H1 (cell line): ENCODE results near the gene APOA4. TPM values are rescaled to one million over a fixed set of nuclear protein-coding genes. Genes with fewer than 3 reads are reported as not detected.

ENCODE experiments used
- CTCF ChIP-seq, 3 experiments: IDR thresholded peaks; 1 replicate in 2 of 3; 2 replicates in 1 of 3; pipeline versions ENCODE4 v1.5.1 to v1.6.1; 2011; ENCODE audit warnings: low read length in 3 of 3, mild to moderate bottlenecking in 3 of 3, inconsistent platforms in 2 of 3, low read depth in 1 of 3, moderate library complexity in 1 of 3; ENCODE audit not compliant: insufficient read depth in 1 of 3; ENCODE audit errors: control extremely low read depth in 1 of 3
- RFX5 ChIP-seq: IDR thresholded peaks from 2 replicates; pipeline ENCODE4 v1.6.1; 2011; ENCODE audit warnings: low read depth, low read length, improper control_type of control experiment, borderline replicate concordance
- TAF7 ChIP-seq: optimal IDR thresholded peaks from 2 replicates; pipeline ENCODE3; 2011; ENCODE audit warnings: low read depth, mild to moderate bottlenecking, inconsistent platforms, low read length, moderate library complexity, borderline replicate concordance
- TBP ChIP-seq: IDR thresholded peaks from 2 replicates; pipeline ENCODE4 v1.6.1; 2011; ENCODE audit warnings: low read depth, low read length, improper control_type of control experiment
- ZNF274 ChIP-seq: IDR thresholded peaks from 2 replicates; pipeline ENCODE4 v1.7.0; 2012; ENCODE audit warnings: low read length, borderline replicate concordance; ENCODE audit errors: extremely low read depth
- polyA plus RNA-seq, 7 experiments: library from polyadenylated mRNA; depleted of rRNA in 3 of 7; stranded (reverse) in 5 of 7; unstranded in 2 of 7; fragments of >200 nt in 5 of 7; fragments of 200-250 nt in 2 of 7; gene quantifications; 1 replicate in 5 of 7; 2 replicates in 1 of 7; 4 replicates in 1 of 7; pipeline versions ENCODE4 v1.2.1 to v1.2.3, GENCODE V29; 2011 to 2013; ENCODE audit warnings: missing spikeins in 2 of 7, mixed read lengths in 2 of 7
- total RNA-seq: library from RNA; stranded (reverse); fragmentation: NEBNext Ultra II Directional; extraction: Animal tissue kit (Norgen Biotek cat#: 25700); gene quantifications from 2 replicates; pipeline ENCODE4 v1.2.1, GENCODE V29; 2021

APOA4 gene
- total and polyA plus RNA-seq, 2 of the 8 experiments (the other 6 are each of a cell fraction or from before 2014, with no cell fraction given): not detected

GRCh38 chr11:116830184-116830912 is 7.2 kb upstream of the APOA4 start (continued):
- no peak for TF ChIP-seq TBP
- no peak for TF ChIP-seq CTCF (IDR thresholded peaks at IDR 0.05; ENCODE audit: control extremely low read depth in 1 of 3, insufficient read depth in 1 of 3, low read depth in 1 of 3, low read length in 3 of 3)
- TF ChIP-seq RFX5: no peak
- no peak for TF ChIP-seq ZNF274
- TF ChIP-seq TAF7: no peak
